Uterus (tissue), 4 donors: Measurements from ENCODE around the gene RASSF7. TPM values are rescaled to one million over a fixed set of nuclear protein-coding genes. Genes with fewer than 3 reads are reported as not detected.

Experiments
- DNase-seq, 2 donors: peaks; one replicate each; pipeline ENCODE4 v3.0.0-alpha.2; 2019 to 2020
- H3K27ac ChIP-seq, 2 donors: fragments of 200-600 bp; sonication (generic); 1 replicate in 1 of 2; 2 replicates in 1 of 2; pipeline ENCODE4 v1.5.1; 2016 to 2018
- H3K27me3 ChIP-seq, 2 donors: fragments of 200-600 bp; sonication (generic); one replicate each; pipeline ENCODE4 v1.5.1; 2018 to 2019; ENCODE audit warnings: control low read depth in 1 of 2
- H3K36me3 ChIP-seq, 2 donors: fragments of 200-600 bp; sonication (generic); one replicate each; pipeline ENCODE4 v1.5.1; 2019; ENCODE audit warnings: control low read depth in 1 of 2
- H3K4me1 ChIP-seq, 2 donors: fragments of 200-600 bp; sonication (generic); one replicate each; pipeline ENCODE4 v1.5.1; 2018 to 2019; ENCODE audit warnings: control low read depth in 1 of 2
- H3K4me3 ChIP-seq, 2 donors: fragments of 200-600 bp; sonication (generic); 1 replicate in 1 of 2; 2 replicates in 1 of 2; pipeline ENCODE4 v1.5.1; 2018 to 2019; ENCODE audit warnings: mild to moderate bottlenecking in 1 of 2
- H3K9me3 ChIP-seq, 2 donors: fragments of 200-600 bp; sonication (generic); one replicate each; pipeline ENCODE4 v1.5.1; 2019; ENCODE audit warnings: control low read depth in 1 of 2
- POLR2A ChIP-seq, 2 donors: fragments of 450-650 bp; IDR thresholded peaks; one replicate each; pipeline ENCODE4 v1.6.1; 2016; ENCODE audit warnings: antibody characterized with exemption in 2 of 2, mild to moderate bottlenecking in 1 of 2, moderate library complexity in 1 of 2
- intact Hi-C: fragments of 100-400 bp; cut with DNase I; formaldehyde crosslinking; loops from one replicate; pipeline ENCODE4 v1.15.1; 2023; ENCODE audit warnings: low total_unique reads
- total RNA-seq, 4 donors: library from RNA; depleted of rRNA in 3 of 4; stranded (reverse); fragments of >200 nt in 3 of 4; gene quantifications; one replicate each; pipeline versions ENCODE4 v1.1.0 to v1.2.4, GENCODE V29; 2014 to 2023
- TF ChIP-seq, protein P1 (sequence below), 4 experiments: fragments of 200-600 bp in 2 of 4; fragments of 450-650 bp in 2 of 4; sonication (generic) in 2 of 4; IDR thresholded peaks; one replicate each; pipeline ENCODE4 v1.5.1; 2016 to 2019; ENCODE audit warnings: antibody characterized with exemption in 4 of 4, mild to moderate bottlenecking in 2 of 4, moderate library complexity in 1 of 4
- donor health status: DM: yes; HTN: yes; CAD: no.

The RASSF7 gene
- total RNA-seq, 4 donors from 2014 or later: 0.59 to 13.1 (median 8.0) TPM

DNA sequence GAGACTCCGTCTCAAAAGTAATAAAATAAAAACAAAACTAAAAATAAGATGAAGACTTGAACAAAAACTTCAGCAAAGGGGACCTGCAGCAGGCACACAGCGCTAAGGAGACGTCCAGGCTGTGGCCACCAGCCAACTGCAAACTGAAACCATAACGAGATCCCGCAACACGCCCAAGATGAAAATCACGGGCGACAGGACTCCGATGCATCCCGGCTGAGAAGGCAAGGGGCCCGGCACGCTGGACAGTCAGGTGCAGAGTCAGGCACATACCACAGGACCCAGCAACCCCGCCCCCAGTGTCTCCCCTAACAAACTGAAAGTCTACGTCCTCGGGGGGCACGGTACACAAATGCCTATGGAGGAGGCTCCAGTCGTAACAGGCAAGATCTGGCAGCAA, 34.6 kb upstream of the RASSF7 start:
- Histone ChIP-seq H3K9me3 (no peaks in the 10 kb centered on the region), H3K27ac (no peak overlapping the region), H3K27me3 (no peaks in the 10 kb centered on the region), H3K4me3 (no peak overlapping the region), H3K36me3 (no peaks in the 10 kb centered on the region), H3K4me1 (no peaks in the 10 kb centered on the region)
- DNase-seq: no peak
- TF ChIP-seq POLR2A (IDR thresholded peaks at IDR 0.05): no peak
- TF ChIP-seq, protein P1, sequence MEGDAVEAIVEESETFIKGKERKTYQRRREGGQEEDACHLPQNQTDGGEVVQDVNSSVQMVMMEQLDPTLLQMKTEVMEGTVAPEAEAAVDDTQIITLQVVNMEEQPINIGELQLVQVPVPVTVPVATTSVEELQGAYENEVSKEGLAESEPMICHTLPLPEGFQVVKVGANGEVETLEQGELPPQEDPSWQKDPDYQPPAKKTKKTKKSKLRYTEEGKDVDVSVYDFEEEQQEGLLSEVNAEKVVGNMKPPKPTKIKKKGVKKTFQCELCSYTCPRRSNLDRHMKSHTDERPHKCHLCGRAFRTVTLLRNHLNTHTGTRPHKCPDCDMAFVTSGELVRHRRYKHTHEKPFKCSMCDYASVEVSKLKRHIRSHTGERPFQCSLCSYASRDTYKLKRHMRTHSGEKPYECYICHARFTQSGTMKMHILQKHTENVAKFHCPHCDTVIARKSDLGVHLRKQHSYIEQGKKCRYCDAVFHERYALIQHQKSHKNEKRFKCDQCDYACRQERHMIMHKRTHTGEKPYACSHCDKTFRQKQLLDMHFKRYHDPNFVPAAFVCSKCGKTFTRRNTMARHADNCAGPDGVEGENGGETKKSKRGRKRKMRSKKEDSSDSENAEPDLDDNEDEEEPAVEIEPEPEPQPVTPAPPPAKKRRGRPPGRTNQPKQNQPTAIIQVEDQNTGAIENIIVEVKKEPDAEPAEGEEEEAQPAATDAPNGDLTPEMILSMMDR (IDR thresholded peaks at IDR 0.05): no peak
- intact Hi-C loops: no loop called here

DNA sequence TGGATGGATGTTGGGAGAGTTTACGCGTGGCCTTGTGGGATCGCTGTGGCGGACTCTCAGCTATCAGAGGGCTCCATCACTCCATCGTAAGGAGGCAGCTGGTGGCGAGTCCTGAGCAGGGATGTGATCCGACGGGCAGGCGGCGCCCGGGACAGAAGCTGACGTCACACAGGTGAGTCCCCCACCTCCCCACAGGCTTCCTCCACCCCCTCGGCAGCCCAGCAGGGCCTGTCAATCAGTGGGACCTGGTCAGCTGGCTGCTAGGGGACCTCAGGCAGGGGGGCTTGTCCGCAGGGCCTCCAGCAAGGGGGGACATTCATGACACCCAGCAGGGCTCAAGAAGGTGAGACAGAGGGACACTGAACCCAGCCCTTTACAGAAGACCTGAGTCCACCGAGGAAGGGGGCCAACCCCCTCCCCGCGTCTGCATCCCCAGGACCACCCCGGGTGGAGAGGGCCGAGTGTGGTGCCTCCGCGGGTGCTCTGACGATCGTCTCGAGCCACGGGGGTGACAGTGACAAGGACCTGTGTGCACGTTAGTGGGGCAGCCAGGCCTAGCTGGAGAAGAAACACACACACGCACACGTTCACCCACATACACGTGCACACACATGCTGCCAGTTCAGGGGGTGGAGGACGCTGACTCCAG, 32.5 kb upstream of the RASSF7 start:
- DNase-seq: peak in 1 of 2 donors; percentile 15
- Histone ChIP-seq H3K27ac (no peak overlapping the region), H3K36me3 (no peaks in the 10 kb centered on the region), H3K27me3 (no peaks in the 10 kb centered on the region), H3K9me3 (no peaks in the 10 kb centered on the region), H3K4me3 (no peak overlapping the region), H3K4me1 (no peaks in the 10 kb centered on the region)
- TF ChIP-seq, protein P1 (IDR thresholded peaks at IDR 0.05): no peak
- TF ChIP-seq POLR2A (IDR thresholded peaks at IDR 0.05): no peak
- intact Hi-C loops: no loop called here

DNA sequence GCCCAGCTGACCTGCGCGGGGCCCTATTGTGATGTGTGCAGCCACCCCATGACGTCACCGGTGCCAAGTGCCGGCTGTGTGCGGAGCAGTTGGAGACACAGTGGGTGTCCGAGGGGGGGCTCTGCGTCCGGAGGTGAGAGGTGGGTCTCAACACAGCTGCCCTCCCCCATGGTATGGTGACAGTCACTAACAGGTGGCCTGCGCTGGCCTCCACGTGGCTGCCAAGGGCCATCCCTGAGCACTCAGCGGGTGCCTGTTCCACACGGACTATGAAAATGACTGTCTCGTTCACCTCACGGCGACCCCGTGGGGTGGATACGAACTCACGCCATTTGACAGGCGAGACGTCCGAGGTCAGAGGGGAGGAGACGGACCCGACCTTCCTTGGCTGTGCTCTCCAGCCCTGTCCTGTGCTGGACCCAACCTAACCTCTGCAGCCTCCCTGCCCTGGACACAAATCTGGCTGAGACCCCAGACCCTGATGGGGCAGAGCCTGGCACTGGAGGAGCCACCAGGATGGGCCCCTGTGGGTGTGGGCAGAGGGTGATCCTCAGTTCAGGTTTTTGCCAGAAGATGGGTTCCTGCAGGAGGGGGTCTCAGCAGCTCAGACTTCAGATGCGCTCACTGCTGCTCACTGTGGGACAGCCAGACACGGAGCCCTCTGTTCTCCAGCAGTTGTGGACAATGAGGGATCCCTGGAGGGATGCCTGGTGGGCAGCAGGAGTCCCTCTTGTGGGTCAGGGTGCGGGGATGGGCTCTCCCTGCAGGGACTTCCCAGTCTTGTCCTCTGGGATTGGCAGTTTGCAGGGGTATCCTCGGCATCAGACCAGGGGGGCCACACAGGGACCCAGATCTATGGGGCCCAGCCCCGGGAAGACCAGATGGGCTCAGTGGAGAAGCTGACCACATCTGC, 31.7 kb upstream of the RASSF7 start:
- H3K36me3 ChIP-seq: no peaks in the 10 kb centered on the region
- H3K4me3 ChIP-seq: no peak overlapping the region
- TF ChIP-seq, protein P1 (IDR thresholded peaks at IDR 0.05): no peak
- no peak for TF ChIP-seq POLR2A (IDR thresholded peaks at IDR 0.05)
- H3K27ac ChIP-seq: no peak overlapping the region
- H3K9me3 ChIP-seq: no peaks in the 10 kb centered on the region
- H3K27me3 ChIP-seq: no peaks in the 10 kb centered on the region
- DNase-seq: no peak
- intact Hi-C loops: no loop called here
- peaks cover 0 to 3% of the 10 kb centered on the region in 2 donors for H3K4me1 ChIP-seq

DNA sequence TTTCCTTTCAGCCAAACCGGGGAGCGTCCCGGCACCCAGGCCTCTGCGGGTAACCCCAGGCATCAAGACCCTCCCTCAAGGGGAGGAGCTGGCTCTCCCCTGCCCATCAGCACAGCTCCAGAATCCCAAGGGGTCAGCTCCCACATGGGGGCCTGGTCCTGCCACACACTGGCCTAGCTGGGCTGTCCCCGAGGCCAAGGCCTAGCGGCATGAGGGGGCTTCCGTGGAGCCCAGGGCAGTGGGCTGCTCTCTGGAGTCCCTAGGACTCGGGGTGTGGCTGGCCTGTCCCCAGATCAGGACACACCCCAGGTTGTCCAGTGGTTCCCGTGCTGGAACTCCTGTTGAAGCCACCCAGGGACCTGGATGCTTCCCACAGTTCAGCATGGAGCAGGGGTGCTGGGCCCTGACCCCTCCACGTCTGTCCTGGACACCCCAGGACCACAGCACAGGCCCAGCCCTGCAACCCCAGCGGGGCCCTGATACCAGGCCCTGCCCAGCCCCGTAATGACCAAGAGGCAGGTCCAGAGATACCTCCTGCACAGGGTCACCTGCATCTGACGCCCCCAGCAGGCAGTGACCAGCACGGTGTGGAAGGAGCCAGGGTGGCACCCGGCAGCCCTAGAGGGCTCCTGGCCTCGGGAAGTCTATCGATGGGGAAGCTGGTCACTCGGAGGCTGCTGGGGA, 30.9 kb upstream of the RASSF7 start:
- Histone ChIP-seq H3K27ac (no peak overlapping the region), H3K27me3 (no peaks in the 10 kb centered on the region), H3K36me3 (no peaks in the 10 kb centered on the region), H3K4me3 (no peak overlapping the region), H3K4me1 (peaks cover 0 to 9% of the 10 kb centered on the region in 2 donors), H3K9me3 (no peaks in the 10 kb centered on the region)
- no peak for DNase-seq
- TF ChIP-seq POLR2A (IDR thresholded peaks at IDR 0.05): no peak
- TF ChIP-seq, protein P1 (IDR thresholded peaks at IDR 0.05): no peak
- intact Hi-C loops: no loop called here
